HG02981 (cell line): ENCODE measurements around the gene PCBP4.
"Not testable (repeated sequence)": the region's sequence is repeated elsewhere in the genome, so short reads cannot be mapped to it uniquely, and the experiment has no call there.

Experiments
- ATAC-seq: cut with Tn5 transposase; IDR thresholded peaks from one replicate; pipeline ENCODE4 v1.9.1; 2021; ENCODE audit warnings: mild to moderate bottlenecking, moderate library complexity; ENCODE audit not compliant: unreplicated experiment

Gene PCBP4

DNA sequence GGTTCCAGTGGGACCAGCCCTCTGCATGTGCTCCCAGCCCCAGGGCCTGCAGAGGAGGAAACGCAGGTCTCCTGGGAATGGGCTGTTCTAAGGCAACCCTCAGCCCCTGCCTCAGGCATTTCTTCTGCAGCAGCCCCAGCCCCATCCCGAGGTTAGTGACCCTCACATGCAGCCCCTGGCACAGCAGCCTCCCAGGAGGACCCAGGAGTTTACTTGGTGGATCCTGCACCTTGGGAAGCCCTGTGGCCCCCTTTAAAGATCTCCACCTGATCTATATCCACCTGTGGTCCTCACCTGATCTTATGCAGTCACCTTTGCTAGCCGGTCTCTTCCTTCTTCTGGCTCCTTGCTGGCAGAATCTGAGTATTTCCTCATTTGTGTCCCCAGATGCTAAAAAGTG, 38.3 kb downstream of the PCBP4 start:
- not testable (repeated sequence) for ATAC-seq

GRCh38 chr3:51928438-51928837, 38.8 kb downstream of the PCBP4 start:
- no peak for ATAC-seq

DNA sequence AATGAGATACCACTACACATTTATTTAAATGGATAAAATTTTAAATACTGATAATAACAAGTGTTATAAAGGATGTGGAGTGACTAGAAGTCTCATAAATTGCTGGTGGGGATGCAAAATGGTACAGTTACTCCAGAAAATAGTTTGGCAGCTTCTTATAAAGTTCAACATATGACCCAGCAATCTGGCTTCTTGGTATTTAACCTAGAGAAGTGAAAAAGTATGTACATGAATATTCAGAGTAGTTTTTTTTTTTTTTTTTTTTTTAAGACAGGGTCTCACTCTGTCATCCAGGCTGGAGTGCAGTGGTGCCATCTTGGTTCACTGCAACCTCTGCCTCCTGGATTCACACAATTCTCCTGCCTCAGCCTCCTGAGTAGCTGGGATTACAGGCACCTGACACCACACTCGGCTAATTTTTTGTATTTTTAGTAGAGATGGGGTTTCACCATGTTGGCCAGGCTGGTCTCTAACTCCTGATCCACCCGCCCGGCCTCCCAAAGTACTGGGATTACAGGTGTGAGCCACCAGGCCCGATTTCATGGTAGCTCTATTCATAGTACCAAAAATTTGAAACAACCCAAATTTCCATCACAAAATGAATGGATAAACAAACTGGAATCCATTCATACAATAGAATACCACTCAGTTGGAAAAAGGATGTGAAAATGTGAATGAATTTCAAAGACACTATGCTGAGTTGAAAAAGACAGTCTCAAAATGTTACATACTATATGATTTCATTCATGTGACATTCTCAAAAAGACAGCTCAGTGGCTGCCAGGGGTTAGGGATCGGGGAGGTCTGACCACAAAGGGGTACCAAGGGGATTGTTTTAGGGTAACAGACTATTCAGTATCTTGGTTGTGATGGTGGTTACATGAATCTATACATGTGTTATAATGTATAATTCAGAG, 39.9 kb downstream of the PCBP4 start:
- ATAC-seq: no peak

DNA sequence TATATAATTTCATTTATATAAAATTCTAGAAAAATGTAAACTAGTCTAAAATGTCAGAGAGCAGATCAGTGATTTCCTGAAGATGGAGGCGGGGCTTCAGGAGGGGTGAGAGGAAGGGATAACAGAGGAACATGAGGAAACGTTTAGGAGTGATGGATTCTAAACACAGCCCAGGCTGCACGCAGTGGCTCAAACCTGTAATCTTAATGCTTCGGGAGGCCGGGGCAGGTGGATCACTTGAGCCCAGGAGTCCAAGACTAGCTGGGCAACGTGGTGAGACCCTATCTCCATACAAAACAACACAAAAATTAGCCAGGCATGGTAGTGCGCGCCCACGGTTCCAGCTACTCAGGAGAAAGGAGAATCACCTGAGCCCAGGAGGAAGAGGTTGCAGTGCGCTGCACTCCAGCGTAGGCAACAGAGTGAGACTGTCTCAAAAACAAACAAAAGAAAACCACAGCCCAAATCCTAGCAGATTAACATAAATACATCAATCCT, 46.1 kb downstream of the PCBP4 start:
- no peak for ATAC-seq

GRCh38 chr3:51916418-51916817, 50.8 kb downstream of the PCBP4 start:
- ATAC-seq: no peak

DNA sequence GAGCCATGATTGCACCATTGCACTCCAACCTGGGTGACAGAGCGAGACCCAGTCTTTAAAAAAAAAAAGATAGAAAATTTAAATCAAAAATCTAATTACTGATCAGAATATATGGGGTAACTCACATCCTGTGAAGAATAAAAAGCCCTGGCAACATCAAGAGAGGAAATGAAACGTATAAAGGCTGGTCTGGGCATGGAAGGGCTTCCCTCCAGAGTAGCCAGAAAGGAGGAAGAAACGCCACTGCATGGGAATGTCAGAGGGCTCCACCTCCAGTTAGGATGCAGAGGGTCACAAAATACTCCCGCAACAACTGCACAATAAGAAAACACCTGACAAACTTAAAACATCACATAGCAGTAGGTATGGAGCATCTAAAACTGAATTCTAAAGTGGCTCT, 59.2 kb downstream of the PCBP4 start:
- no peak for ATAC-seq
